ENCODE results near the gene GLS. TPM values are rescaled to one million over a fixed set of nuclear protein-coding genes. Genes with fewer than 3 reads are reported as not detected.
"Not testable (repeated sequence)": the region's sequence is repeated elsewhere in the genome, so short reads cannot be mapped to it uniquely, and the experiment has no call there.

Gene GLS
- 116 and 131 TPM in 2 replicates for total RNA-seq (2014; rRNA removed; shearing (Covaris generic))
- polyA plus RNA-seq (2015; cell fraction: cytosol; rRNA removed), result 55.3 and 77.3 TPM in 2 replicates
- 268 and 287 TPM in 2 replicates for polyA plus RNA-seq (2015; cell fraction: nucleus; rRNA removed)

DNA sequence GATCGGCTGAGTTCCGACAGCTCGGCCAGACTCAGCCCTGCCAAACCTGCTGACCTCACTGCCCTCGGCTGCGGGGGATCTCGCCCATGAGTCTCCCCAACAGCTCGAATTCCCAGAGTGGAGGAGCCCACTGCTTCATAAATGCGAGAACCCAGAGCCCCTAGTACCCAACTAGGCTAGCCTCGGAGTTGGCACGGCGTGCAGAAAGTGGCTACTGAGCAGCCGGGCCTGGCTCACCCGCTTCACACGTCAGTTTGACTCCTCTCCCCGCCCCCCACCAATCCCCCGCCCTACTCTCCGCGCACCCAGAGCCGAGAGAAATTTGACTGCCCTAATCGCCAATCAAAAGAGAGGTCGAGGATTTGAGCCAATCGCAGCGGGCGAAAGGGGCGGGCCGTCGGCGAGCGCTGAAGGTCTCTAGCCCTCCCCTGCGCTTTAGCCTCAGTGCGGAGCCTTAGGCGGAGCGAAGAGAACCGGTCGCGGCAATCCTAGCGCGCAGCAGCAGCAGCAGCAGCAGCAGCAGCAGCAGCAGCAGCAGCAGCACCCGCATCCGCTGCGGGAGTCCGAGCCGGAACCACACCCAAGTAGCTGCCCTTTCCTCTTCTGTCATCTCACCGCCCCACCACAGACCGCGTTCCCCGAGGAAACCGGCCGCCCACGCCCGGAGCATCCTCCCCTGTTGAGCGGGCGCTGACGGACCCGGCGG, at the start of gene GLS:
Gene GLS (plus strand): TSS at position 444 of the 706 bp plus-strand sequence. CDS start 264 bp downstream, outside the sequence.
- peak; percentile 97 for DNase-seq (ENCODE audit: low read depth)

DNA sequence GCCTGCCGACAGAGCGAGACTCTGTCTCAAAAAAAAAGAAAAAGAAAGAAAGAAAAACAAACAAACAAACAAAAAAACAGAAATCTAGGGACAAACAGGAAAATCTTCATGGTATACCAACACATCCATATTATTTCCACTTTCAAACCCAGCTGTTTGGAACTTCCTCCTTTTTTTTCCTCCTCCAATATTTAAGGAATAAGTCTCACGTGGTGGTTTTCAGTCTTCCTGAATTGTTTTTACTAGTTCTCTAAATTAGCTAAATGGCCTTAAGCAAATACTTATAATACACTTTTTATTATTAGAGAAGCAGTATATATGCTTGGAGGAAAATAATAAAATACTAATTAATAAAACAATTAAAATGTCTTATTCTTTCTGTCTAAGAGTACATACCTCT, 48.7 kb upstream of the GLS start:
- DNase-seq (ENCODE audit: low read depth), result no peak

DNA sequence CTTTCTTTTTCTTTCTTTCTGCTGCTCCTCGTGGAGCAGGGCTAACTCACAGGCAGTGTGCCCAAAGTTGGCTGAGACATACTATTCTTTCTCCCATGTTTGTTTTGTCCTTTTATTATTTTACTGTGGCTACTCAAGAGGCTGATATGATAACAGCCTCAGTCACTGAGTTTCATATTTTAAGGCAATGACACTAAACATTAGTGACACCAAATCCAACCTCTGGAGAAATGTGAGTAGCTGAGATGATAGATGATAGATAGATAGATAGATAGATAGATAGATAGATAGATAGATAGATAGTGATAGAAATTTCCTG, 45.8 kb upstream of the GLS start:
- DNase-seq (ENCODE audit: low read depth), result no peak

DNA sequence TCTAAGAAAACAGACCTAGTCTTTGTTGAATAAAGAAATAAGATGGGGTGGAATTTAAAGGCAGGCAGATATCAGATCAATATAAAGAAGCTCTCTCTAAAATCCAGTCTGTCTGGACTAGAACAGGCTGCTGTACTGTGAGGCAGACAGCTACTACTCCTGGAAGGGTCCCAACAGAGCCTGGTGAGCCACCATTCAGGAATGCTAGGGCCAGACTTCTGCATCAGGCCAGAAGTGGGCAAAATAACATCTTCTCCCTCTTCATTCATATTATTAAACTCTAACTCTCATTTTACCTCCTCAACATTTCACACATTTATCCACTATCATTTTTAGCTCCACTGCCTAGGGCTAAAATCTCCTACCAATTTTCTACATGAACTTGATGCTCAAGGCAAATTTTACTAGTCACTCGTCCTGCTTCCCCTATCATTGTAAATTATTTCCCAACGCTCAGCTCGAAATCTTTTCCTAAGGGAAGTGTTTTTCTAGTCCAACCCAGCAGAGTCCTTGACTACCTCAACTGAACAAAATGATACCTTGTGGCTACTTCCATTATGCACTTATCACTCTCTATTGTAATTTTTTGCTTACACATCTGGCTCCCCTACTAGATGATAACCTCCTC, 45.2 kb upstream of the GLS start:
- peak; percentile 88 for DNase-seq (ENCODE audit: low read depth)

DNA sequence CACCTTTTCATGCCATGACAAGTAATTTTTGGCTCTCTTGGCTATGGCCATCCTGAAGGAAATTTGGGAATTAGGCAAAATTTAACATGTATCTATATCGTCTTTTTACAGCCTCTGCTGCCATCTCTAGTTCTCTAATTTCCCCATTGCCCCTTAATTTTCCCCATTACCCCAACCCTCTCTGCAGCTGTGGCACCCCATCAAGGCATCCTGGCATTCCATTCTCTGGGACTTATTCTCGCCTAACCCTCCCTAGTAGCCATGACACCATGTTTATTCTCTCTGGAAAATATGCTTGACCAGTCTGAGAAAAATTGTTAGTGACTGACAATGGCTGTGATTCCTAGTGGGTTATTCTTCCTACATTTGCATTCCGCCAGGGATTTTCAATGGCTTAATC, 43.9 kb upstream of the GLS start:
- no peak for DNase-seq (ENCODE audit: low read depth)

DNA sequence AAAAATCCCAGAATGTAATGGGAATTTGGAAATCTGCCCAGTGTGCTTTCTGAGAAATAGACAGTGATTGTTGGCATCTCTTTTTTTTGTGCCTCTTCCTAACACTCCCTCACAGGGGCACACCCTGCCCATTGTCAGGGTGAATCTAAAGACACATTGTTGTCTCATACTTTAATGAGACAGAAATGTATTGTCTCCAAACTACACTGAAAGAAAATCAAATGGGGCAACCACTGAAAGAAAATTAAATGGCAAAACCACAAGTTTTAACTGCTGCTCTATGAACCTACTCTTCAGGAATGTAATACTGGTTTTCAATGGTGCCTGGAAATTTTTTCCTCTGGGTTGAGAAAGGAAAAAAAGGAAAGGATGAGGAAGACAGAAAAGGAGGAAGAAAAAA, 43.2 kb upstream of the GLS start:
- peak; percentile 95 for DNase-seq (ENCODE audit: low read depth)

DNA sequence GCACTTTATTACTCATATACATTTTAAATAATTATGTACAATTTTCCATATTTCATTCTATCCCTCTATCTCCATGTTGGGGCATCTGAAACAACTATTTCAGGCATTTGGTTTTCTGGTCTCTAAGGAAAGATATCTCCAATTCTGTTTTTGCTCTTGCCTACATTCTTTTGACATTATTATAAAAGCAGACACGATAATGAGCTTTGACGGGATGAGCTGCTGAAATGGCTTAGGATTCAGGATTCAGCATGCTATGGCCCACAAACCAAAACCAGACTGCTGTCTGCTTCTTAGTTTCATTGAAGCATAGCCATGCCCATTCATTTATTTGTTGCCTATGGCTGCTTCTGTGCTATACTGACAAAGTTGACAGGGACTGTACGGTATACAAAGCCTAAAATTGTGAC, 42.7 kb upstream of the GLS start:
- peak; percentile 43 for DNase-seq (ENCODE audit: low read depth)

DNA sequence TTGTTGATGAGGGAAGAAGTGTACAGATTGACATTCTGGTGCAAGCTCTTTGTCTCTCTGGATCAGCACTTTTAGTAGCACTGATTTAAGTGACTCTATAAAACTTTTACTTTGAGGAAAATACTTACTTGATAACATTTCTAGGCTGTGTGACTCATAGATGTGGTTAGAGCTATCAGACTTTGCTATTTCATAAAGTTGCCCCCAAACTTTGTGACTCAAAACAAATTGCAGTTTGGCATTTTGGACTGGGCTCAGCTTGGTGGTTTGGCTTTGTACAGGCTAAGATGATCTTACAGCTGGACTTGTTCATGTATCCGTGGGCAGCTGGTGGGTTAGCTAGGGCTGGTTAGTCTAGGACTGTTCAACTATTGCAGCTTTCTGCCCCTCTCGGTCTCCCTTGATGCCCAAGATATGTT, 42.1 kb upstream of the GLS start:
- peak; percentile 88 for DNase-seq (ENCODE audit: low read depth)

DNA sequence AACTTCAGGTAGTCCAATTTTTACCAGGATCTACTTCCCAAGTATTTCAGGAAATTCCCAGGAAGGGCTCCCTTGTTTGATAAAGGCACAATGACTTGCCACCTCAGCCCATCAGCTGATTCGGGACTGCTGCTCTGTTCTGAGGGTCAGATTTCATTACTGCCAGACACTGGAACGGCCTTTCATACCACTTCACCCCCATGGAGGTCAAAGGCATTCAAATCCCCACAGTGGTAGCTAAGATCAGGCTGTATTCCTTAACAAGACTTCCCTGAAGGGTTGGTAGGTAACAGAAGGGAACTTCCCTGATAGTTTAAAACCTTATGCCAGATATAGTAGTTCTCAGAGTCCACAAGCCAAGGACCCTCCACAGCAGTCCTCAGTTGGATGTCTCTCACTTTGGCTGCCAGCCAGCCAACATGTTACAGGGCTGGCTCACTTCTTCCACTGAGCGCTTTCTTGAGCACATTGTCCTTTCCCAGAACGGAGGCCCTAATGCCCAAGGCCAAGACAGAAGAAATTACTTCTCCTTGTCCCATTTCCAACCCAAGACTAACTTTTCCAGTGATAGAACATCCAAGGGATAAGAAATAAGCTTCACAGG, 40.0 kb upstream of the GLS start:
- no peak for DNase-seq (ENCODE audit: low read depth)

DNA sequence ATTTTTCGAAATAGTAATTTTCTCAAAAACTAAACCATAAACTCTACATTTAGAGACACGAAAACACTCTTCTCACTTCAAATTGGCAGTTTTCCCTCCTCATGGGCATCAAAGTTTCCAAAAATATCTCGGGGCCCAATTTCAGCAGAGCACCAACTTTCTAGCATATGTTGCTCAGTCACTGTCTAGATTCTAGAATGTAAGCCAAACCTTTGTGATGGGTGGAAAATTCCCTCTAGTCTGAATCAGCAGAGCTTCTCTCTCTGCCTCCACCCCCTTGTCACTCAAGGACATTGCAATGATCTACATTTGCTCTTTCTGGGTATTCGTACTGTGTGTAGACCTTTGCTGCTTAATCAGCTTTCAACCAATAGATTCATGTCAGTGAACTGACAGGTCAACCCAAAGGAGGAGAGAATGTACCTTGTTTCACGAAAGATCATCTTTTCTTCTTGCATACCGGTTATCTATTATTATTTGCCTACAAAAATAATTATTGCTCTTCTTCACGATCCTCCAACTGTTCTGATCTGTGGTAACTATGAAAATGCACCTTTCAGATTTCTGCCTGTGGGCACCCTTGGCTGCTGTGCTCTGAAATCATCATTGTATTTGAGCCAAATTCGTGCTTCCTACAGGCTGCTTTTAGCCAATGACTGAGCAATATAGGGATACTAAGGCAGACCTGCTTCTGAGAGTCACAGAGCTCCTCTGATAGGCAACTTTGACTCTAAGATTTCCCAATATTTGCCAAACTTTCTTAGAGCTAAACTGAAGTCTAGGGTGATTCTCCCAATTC, 38.7 kb upstream of the GLS start:
- no peak for DNase-seq (ENCODE audit: low read depth)

DNA sequence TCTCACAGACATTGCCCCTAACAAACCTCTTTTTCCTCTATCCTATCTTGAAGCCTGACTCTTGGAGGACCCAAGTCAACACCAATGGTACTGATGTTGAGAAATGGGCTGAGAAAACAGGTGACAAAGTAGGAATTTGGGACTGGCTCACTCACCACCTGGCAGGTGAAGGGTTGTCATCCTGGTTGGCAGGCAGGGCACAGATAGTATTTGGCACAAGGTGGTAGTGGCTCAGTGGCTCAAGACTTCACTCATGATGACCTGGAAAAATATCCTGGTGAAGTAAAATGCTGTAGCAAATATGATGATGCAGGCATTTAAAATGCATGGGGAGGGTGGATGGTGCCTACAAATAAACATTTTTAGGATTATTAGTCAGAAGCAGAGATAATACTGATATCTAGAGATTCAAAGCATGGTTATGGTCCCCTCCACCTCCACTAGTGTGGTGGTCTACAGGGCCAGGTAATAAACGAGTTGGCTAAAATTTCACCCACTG, 38.0 kb upstream of the GLS start:
- DNase-seq (ENCODE audit: low read depth), result no peak

DNA sequence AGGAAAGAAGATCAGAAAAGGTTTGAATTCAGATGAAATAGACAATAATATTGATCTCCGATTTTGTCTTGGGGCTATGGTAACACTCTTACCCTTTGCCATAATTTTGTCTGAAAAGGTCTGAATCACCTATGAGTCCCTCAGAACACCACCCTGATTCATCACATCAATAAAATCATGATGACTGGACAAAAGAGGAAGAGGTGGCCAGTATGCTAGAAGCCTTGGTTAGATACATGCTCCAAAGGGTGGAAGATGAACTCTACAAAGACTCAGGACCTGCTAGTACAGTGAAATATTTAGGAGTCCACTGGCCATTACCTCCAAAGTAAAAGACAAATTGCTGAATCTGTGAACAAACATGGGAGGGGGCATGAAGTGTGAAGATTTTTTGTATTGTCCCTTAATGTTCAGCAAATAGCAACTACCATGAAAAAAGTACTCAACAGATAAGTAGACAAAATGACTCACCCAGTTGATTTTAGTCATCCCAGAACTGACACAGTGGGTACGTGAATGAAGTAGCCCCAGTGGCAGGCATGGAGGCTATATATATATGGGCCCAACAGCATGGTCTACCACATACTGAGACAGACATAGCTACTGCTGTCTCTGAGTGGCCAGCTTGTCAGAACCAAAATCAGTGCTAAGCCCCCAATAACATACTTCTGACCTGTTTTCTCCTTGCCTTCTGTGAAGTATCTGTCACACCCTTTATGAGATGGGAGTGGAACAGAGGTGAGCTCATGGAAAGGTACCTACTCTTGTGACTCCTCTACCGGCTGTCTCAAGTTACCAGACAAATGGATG, 36.5 kb upstream of the GLS start:
- peak; percentile 91 for DNase-seq (ENCODE audit: low read depth)

DNA sequence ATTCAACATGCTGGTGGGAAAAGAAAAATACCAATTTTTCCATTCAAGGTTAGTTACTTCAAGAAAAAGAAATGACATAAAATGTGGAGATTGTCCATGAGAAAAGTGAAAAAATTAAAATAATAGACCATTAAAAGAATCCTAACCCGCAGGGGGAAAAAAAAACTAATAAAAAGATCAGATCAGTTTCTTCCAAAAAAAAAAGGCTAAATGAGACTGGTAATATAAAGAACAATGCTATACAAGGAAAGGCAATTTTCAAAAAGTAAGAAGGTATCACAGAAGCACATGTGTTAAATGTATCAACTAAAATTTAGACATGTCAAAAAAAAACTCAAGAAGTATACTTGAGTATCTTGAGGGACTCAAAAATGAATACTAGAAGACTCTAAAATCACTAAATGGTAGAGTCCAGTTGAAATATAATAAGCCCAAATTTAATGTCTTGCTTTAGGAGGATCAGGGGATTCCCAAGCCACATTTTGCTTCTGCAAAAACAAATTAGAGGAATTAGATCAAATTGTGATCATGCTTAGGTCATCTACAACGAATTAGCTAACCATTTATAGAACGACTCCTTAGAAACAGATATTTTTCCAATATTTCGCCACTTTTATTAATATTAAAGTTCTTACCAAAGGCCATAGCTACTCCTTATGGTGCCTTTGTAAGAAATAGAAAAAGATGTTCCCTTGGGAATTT, 35.8 kb upstream of the GLS start:
- DNase-seq (ENCODE audit: low read depth), result no peak

DNA sequence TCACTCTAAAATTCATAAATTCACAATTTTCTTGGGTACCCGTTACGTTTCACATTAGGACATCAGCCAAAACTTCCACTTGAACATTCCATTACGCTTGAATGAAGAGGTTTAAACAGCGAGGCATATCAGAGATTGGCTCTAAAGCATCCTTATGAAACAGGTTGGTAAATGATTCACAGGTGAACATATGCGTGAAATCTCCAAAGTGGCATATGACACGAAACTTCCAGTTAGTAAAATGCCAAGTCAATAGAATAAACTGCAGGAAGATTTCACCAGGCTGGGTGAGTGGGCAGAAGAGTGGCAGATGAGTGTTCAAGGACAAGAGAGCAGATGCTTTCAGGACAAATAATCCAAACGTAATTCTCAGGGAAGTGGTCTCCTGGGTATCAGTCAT, 33.9 kb upstream of the GLS start:
- DNase-seq (ENCODE audit: low read depth), result no peak

DNA sequence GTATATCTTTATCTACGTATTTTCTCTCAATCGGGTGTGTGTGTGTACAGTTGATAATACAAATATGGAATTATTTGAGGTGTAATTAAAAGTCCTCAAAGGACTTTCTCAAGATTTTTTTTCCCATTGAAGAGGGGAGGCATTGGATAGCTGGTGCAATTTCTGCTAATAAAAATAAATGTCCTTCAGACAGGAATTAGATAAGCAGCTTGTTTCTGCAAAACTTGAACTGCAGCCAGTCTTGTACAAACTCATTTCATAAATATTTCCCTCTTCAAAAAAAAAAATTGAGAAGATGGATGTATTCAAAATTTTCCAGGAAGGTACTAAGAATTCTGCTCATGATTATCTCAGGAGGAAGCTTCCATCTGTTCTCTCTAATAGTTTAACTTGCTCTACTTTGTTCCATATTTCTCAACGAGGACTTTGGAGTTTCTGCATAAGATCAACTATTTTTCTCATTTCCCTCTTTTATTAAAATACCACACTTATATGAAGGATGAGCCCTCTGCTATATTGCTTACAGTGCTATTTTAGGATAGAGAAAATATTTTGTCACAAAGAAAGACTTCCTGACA, 33.0 kb upstream of the GLS start:
- DNase-seq (ENCODE audit: low read depth), result no peak

DNA sequence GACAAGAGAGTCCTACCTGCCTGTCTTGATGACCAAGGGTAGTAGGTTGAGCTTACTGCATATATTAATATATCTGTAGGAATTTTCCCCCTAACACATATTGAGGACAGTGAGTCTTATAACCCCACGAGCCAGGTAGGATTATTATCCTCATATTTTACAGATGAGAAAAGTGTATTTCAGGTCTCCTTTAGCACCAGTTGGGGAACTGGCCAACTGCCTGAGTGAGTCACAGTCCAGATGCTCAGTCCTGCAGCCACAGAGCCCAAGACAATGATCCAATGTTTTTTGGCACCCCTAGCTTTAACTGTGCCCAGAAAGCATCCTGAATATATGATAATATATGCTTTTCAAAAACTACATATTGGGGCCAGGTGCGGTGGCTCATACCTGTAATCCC, 30.8 kb upstream of the GLS start:
- peak; percentile 83 for DNase-seq (ENCODE audit: low read depth)

DNA sequence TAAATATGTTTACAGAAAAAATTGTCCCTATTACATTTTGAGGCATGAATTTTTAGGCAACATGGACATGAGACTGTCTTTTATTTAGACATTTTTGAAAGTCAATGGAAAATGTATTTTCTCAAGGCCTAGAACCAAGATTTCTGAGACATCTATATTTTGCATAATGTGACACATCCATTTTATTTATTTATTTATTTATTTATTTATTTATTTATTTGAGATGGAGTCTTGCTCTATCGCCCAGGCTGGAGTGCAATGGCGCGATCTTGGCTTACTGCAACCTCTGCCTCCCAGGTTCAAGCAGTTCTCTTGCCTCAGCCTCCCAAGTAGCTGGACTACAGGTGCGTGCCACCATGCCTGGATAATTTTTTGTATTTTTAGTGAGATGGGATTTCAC, 27.6 kb upstream of the GLS start:
- not testable (repeated sequence) for DNase-seq (ENCODE audit: low read depth)

DNA sequence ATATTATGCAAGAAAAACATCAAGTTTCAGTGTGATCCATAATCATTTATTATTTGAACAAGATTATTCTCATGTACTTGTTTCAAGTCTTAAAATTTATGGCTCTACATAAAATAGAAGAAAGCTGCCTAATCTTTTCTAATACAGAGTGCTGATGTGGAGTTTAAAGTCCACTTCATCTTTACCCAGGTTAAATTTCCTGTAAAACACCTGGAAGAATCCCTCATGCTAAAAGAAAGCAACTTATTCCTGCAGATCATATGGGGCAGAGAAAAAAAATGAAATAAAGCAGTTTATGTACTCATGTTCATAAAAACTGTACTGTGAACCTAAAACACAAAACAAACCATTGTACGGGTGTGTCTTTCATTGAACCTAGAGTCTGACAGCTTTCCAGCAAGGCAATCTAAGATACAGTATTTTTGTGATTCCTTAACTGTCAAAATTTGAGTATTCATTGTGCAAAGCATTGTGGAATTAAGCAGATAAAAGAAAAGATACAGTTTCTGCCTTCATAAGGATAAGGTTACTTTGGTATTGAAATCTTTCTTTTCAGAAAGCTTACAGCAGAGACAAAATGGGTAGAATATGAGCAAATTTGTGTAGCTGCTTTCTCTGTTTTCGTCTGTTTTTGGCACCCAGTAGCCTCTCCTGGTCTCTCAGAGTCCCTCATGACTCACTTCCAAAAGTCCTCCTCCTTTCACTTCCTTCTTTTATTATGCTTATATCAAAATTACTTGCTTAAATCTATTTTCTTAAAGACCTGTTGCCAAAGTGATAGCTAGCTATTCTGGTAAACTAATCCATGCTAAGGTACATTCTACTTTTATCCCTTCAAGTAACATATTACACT, 26.9 kb upstream of the GLS start:
- DNase-seq (ENCODE audit: low read depth), result no peak

DNA sequence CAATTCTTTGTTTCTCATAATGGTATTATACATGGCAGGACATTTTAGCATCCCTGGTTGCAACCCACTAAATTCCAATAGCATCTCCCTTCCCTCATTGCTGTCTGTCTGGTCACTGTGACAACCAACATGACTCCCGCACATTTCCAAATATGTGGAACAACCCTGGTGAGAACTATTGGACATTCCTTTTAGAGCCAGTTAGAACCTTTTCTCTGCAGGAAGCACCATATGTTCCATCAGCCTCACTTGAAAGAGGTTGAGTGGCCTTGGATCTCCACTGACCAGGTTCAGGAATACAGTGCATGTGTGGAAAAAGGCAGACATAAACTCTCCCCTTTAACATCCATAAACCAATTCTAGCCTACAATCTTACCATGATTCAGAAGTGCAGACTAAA, 25.9 kb upstream of the GLS start:
- no peak for DNase-seq (ENCODE audit: low read depth)

Measured in HT1080 (cell line).